Adrenal gland (tissue), 12 donors: ENCODE data around the gene PRLHR. TPM values are rescaled to one million over a fixed set of nuclear protein-coding genes. Genes with fewer than 3 reads are reported as not detected.

Experiments used
- DNase-seq, 7 donors: peaks; one replicate each; pipeline ENCODE4 v3.0.0-alpha.2; 2019 to 2020
- H3K27ac ChIP-seq, 5 donors: fragments of 200-600 bp; sonication (generic) in 4 of 5; 1 replicate in 3 of 5; 2 replicates in 2 of 5; pipeline versions ENCODE4 v1.5.1 to v1.8.0; 2016 to 2020; ENCODE audit warnings: mild to moderate bottlenecking in 1 of 5
- H3K27me3 ChIP-seq: fragments of 200-600 bp; 2 replicates; pipeline ENCODE4 v1.8.0; 2021
- H3K36me3 ChIP-seq, 2 donors: fragments of 200-600 bp; replicated peaks in 1 of 2; 1 replicate in 1 of 2; 2 replicates in 1 of 2; pipeline versions ENCODE4 v1.5.1 to v1.8.0; 2018 to 2022
- H3K4me1 ChIP-seq, 2 donors: fragments of 200-600 bp; replicated peaks in 1 of 2; 1 replicate in 1 of 2; 2 replicates in 1 of 2; pipeline versions ENCODE4 v1.5.1 to v1.8.0; 2018 to 2021
- H3K4me3 ChIP-seq, 4 donors: fragments of 200-600 bp; sonication (generic) in 3 of 4; one replicate each; pipeline ENCODE4 v1.5.1; 2016 to 2018
- H3K9me3 ChIP-seq, 3 donors: fragments of 200-600 bp; sonication (generic) in 1 of 3; replicated peaks in 1 of 3; 1 replicate in 2 of 3; 2 replicates in 1 of 3; pipeline versions ENCODE4 v1.5.1 to v1.8.0; 2016 to 2021
- POLR2A ChIP-seq, 2 donors: fragments of 450-650 bp; IDR thresholded peaks; one replicate each; pipeline ENCODE4 v1.6.1; 2017; ENCODE audit warnings: antibody characterized with exemption in 2 of 2, mild to moderate bottlenecking in 2 of 2, moderate library complexity in 1 of 2
- WGBS, 4 donors: extraction: QIAGEN DNeasy Blood & Tissue Kit in 2 of 4; methylation state at CpG; one replicate each; pipeline versions ENCODE4 v1.1.5 to v1.1.7; 2013 to 2017; 5-methylcytosine and 5-hydroxymethylcytosine counted together
- intact Hi-C, 2 donors: fragments of 100-400 bp; cut with DNase I; formaldehyde crosslinking; loops; one replicate each; pipeline versions ENCODE4 v1.14.1 to v1.15.0; 2022 to 2023
- polyA plus RNA-seq, 3 donors: library from polyadenylated mRNA; stranded (reverse); fragments of 200-250 nt in 2 of 3; fragments of 350-450 nt in 1 of 3; fragmentation: Illumina TruSeq in 1 of 3; extraction: RNeasy Lipid Tissue Mini Kit (QIAGEN cat#74804) in 1 of 3; gene quantifications; one replicate each; pipeline ENCODE4 v1.2.3, GENCODE V29; 2013 to 2014
- total RNA-seq, 9 donors: library from RNA; depleted of rRNA in 4 of 9; stranded (reverse); fragments of >200 nt in 4 of 9; fragments of 120-200 nt in 1 of 9; fragmentation: NEBNext Ultra II Directional in 1 of 9; extraction: Animal tissue kit (Norgen Biotek cat#: 25700) in 1 of 9; gene quantifications; one replicate each; pipeline versions ENCODE4 v1.1.0 to v1.2.4, GENCODE V29; 2013 to 2023
- TF ChIP-seq, protein P1 (sequence below), 6 experiments: fragments of 450-650 bp in 4 of 6; fragments of 200-600 bp in 2 of 6; sonication (generic) in 1 of 6; IDR thresholded peaks; 1 replicate in 5 of 6; 2 replicates in 1 of 6; pipeline versions ENCODE4 v1.5.1 to v1.8.0; 2016 to 2021; ENCODE audit warnings: antibody characterized with exemption in 6 of 6, mild to moderate bottlenecking in 2 of 6, moderate library complexity in 1 of 6
- donor health status: healthy with polysubstance abuse.
- donor health status: Bipolar disorder and iron deficiency.
- donor health status: DM: yes; HTN: yes; CAD: no.
- donor health status: DM: no; HTN: no; CAD: no.
- donor health status: DM: no; HTN: no; CAD: no.
- donor health status: DM: yes; HTN: yes; CAD: no.

Gene PRLHR
- total and polyA plus RNA-seq, 12 donors = 0.13 to 23.3 (median 2.7) TPM; not detected in 3

DNA sequence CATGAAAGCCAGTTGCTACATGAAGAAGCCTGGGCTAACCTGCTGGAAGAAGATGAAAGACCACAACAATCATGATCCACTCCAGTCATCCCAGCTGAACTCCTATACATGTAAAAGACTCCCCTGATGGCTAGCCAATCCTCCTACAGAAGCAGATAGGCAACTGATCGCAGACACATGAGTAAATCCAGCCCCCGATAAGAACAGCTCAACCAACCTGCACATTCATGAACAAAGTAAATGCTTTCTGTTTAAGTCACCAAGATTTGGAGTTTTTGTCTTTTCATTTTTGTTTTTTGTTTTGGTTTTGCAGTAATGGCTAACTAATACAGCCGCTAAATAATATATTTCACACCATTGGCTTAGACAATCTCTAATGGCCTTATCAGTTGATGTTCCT is 53.7 kb downstream of the PRLHR start:
- no peak for DNase-seq
- Histone ChIP-seq H3K4me1 (no peaks in the 10 kb centered on the region), H3K27me3 (peaks cover 11% of the 10 kb centered on the region), H3K36me3 (no peaks in the 10 kb centered on the region), H3K4me3 (no peak overlapping the region), H3K9me3 (no peaks in the 10 kb centered on the region), H3K27ac (no peak overlapping the region)
- WGBS, 4 donors = 78 to 89% (median 88%) methylated on average over 3 of the region's 3 CpGs
- intact Hi-C loops = no loop called here
- TF ChIP-seq, protein P1, sequence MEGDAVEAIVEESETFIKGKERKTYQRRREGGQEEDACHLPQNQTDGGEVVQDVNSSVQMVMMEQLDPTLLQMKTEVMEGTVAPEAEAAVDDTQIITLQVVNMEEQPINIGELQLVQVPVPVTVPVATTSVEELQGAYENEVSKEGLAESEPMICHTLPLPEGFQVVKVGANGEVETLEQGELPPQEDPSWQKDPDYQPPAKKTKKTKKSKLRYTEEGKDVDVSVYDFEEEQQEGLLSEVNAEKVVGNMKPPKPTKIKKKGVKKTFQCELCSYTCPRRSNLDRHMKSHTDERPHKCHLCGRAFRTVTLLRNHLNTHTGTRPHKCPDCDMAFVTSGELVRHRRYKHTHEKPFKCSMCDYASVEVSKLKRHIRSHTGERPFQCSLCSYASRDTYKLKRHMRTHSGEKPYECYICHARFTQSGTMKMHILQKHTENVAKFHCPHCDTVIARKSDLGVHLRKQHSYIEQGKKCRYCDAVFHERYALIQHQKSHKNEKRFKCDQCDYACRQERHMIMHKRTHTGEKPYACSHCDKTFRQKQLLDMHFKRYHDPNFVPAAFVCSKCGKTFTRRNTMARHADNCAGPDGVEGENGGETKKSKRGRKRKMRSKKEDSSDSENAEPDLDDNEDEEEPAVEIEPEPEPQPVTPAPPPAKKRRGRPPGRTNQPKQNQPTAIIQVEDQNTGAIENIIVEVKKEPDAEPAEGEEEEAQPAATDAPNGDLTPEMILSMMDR (IDR thresholded peaks at IDR 0.05) = no peak
- no peak for TF ChIP-seq POLR2A (IDR thresholded peaks at IDR 0.05)

Other genes with a start within 250 kb of the PRLHR start
- 10 to 100 TPM; 24.2 to 70.0 (median 44.3) TPM for gene CACUL1, start 159.3 kb upstream of the PRLHR start, total RNA-seq
- gene CACUL1, start 159.3 kb upstream of the PRLHR start, polyA plus RNA-seq = 10 to 100 TPM in 2 of 3 donors, 1 to 10 TPM in 1; 6.9 to 24.5 (median 16.9) TPM